Activated T-cell treated with anti-CD3 and anti-CD28 coated beads, Interleukin-2, amount 50 U/mL, for 72 hours (primary cell): ENCODE measurements around the gene UMODL1. TPM values are rescaled to one million over a fixed set of nuclear protein-coding genes. Genes with fewer than 3 reads are reported as not detected.

Experiments
- ATAC-seq, 2 donors: fragments of 150-1000 bp; cut with Tn5 transposase; replicated peaks in 1 of 2; 2 replicates each; pipeline ENCODE4 v1.10.0; 2021; ENCODE audit warnings: moderate library complexity in 2 of 2, mild to moderate bottlenecking in 1 of 2
- DNase-seq, 2 donors: peaks; one replicate each; pipeline ENCODE4 v3.0.0; 2021 to 2022; ENCODE audit warnings: mixed read lengths in 1 of 2
- H3K27ac Mint-ChIP-seq: one replicate; pipeline ENCODE4 v1.8.0; 2022; ENCODE audit warnings: mild to moderate bottlenecking, moderate library complexity, mixed read lengths
- H3K27me3 Mint-ChIP-seq: one replicate; pipeline ENCODE4 v1.8.0; 2022; ENCODE audit warnings: low read depth, mixed read lengths
- H3K36me3 Mint-ChIP-seq, 2 donors: one replicate each; pipeline ENCODE4 v1.8.0; 2022; ENCODE audit warnings: mixed read lengths in 2 of 2, mild to moderate bottlenecking in 1 of 2; ENCODE audit not compliant: insufficient read depth in 2 of 2
- H3K4me1 Mint-ChIP-seq: one replicate; pipeline ENCODE4 v1.8.0; 2022; ENCODE audit warnings: low read depth, mixed read lengths
- H3K4me3 Mint-ChIP-seq, 2 donors: one replicate each; pipeline ENCODE4 v1.8.0; 2022; ENCODE audit warnings: mild to moderate bottlenecking in 2 of 2, mixed read lengths in 2 of 2, moderate library complexity in 2 of 2
- H3K9me3 Mint-ChIP-seq, 2 donors: one replicate each; pipeline ENCODE4 v1.8.0; 2022; ENCODE audit warnings: mixed read lengths in 2 of 2
- total RNA-seq, 2 donors: library from RNA; stranded (reverse); gene quantifications; one replicate each; pipeline ENCODE4 v1.2.3, GENCODE V29; 2022

Gene UMODL1
- total RNA-seq, 2 donors from 2014 or later = 0.39 to 0.89 TPM

DNA sequence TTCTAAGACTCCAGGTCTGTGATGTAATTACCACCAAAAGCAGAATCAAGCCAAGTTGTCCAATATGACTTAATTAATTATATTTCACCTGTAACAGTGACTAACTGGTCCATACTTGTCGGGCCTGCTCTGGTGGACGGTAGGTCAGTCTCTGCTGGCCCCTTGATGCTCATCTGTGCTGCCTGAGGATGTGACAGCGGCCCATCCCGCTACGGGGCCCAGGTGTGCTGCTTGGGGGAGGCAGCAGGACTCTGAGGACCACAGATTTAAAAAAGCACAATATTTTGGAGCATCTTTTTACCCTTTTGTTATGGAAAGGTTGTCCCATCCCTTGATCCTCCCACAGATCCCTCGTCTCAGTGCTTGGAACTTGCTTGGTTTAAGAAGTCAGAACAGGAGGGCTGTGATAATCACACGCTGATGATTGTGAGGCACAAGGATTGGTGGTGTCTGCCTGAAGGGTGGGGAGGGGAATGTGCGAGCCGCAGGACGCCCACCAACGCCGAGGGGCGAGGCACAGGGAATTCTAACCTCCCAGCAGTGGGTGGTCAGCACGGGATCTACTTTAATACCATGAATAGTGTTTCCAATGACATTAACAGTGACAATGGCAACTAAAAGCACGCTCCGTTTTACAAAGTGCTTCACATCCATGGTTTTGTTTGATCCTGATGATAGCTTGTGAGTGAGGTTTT lies 27.8 kb upstream of the UMODL1 start:
- DNase-seq (no peak), ATAC-seq (no peak)
- Mint-ChIP-seq H3K4me1 (no peaks in the 10 kb centered on the region), H3K9me3 (no peaks in the 10 kb centered on the region), H3K36me3 (no peaks in the 10 kb centered on the region), H3K27ac (no peak overlapping the region), H3K27me3 (no peaks in the 10 kb centered on the region), H3K4me3 (no peak overlapping the region)

DNA sequence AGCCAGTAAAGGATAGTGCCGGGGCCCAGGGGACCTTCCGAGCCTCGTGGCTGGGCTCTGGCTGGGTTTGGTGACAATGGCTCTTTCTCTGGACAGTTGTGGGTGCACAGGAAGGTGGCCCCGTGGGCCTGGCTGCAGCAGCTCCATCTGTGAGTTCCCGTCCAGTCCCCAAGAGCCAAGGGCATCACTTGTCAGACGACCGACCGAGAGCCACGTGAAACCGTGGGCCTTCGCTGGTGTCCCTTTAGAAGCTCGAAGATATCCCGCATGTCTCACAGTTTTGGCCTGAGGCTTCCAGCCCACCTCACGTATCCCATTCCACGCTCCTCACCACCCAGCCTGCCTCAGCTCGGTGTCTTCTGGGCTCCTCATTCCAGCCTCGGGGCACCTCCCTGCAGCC lies 27.2 kb upstream of the UMODL1 start:
- no peak for ATAC-seq
- Mint-ChIP-seq H3K9me3 (no peaks in the 10 kb centered on the region), H3K4me3 (no peak overlapping the region), H3K27me3 (no peaks in the 10 kb centered on the region), H3K27ac (no peak overlapping the region), H3K4me1 (no peaks in the 10 kb centered on the region), H3K36me3 (no peaks in the 10 kb centered on the region)
- DNase-seq = no peak

DNA sequence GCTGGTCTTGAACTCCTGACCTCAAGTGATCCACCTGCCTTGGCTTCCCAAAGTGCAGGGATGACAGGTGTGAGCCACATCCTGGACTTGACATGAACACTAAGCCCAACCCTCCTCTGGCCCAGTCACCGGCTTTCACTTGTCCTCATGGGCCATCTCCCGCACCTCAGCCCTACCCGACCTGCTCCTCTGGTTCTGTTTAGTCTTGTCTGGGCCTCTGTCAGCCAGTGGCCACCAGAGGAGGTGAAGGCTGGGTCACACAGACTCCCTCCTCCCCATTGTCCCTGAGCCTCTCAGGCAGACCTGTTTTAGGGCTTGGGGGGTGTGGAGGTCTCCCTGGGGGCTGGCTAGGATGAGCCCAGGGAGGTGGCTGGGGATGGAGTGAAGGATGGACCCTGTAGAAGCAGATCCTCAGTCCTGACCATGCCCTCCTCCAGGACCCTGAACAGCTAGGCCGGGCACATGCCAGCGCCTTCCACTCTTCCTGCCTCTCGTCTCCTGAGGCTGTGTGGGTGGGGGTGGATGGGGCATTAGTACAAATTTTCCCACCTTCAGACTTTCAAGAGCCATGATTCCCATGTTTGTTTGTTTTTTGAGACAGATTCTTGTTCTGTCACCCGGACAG lies 26.1 kb upstream of the UMODL1 start:
- no peak for ATAC-seq
- H3K36me3 Mint-ChIP-seq = no peaks in the 10 kb centered on the region
- no peaks in the 10 kb centered on the region for H3K9me3 Mint-ChIP-seq
- no peaks in the 10 kb centered on the region for H3K27me3 Mint-ChIP-seq
- H3K4me3 Mint-ChIP-seq = no peak overlapping the region
- no peak overlapping the region for H3K27ac Mint-ChIP-seq
- peaks cover 5% of the 10 kb centered on the region for H3K4me1 Mint-ChIP-seq
- DNase-seq = no peak

DNA sequence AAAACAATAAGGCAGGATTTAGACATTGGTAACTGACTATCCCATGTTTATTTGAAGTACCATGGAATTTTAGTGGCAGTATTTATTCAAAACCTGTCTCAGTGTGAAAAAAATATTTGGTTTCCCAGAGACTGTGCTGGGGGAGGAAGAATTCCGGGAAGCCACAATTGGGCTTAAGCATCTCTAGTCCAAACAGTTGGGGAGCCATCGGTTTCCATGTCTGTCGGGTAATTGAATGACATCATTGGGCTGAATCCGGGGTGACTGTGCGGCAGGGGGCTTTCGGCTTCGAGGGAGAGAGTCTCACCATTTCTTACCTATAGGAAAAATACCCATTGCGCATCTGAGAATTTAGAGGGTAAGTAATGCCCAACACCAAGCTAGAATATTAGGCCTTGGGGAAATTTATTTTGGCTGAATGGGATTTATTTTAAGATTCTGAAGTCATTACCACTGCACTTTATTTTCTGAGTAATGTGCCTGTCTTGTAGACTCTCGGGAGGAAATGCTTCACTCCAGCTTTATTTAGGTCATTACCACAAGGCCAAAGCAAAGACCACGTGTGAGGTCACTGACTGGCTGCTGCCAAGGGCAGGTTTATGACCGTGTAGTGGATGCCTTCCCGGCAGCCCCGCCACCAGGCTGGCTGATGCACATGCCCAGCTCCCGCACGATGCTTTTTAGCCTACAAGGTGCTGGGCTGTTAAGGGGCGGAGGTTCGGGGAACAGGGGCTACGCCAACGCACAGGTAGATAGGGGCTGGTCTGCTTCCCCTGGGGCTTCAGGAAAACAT lies 23.1 kb upstream of the UMODL1 start:
- ATAC-seq (no peak), DNase-seq (no peak)
- Mint-ChIP-seq H3K9me3 (no peaks in the 10 kb centered on the region), H3K27me3 (no peaks in the 10 kb centered on the region), H3K27ac (no peak overlapping the region), H3K4me1 (peaks cover 5% of the 10 kb centered on the region), H3K36me3 (no peaks in the 10 kb centered on the region), H3K4me3 (no peak overlapping the region)

DNA sequence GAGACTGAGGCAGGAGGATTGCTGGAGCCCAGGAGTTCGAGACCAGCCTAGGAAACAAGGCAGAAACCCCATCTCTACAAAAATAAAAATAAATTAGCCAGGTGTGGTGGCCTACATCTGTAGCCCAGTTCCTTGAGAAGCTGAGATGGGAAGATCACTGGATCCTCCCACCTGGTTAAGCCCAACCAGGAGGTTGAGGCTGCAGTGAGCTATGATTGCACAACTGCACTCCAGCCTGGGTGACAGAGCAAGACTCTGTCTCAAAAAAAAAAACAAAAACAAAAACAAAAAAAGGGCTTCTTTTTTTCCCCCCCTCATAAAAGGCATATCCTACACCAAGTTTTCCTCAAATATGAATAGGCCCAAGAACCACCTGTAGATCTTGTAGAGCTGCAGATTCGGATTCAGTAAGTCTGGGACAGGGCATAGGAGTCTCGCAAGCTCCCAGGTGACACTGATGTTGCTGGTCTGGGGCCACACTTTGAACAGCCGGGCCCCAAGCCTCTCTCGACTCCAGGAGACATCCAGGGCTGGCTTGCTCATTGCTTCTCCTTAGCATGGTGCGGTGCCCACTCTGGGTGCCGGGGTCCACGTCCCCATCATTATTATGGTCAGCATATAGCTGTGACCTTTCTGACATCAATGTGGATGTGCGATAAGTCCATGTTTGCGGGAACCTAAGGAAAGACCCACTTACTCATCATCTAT lies 22.1 kb upstream of the UMODL1 start:
- H3K27me3 Mint-ChIP-seq = no peaks in the 10 kb centered on the region
- no peaks in the 10 kb centered on the region for H3K9me3 Mint-ChIP-seq
- H3K4me1 Mint-ChIP-seq = peaks cover 5% of the 10 kb centered on the region
- DNase-seq (no peak), ATAC-seq (no peak)
- H3K4me3 Mint-ChIP-seq = no peak overlapping the region
- H3K27ac Mint-ChIP-seq = no peak overlapping the region
- no peaks in the 10 kb centered on the region for H3K36me3 Mint-ChIP-seq

DNA sequence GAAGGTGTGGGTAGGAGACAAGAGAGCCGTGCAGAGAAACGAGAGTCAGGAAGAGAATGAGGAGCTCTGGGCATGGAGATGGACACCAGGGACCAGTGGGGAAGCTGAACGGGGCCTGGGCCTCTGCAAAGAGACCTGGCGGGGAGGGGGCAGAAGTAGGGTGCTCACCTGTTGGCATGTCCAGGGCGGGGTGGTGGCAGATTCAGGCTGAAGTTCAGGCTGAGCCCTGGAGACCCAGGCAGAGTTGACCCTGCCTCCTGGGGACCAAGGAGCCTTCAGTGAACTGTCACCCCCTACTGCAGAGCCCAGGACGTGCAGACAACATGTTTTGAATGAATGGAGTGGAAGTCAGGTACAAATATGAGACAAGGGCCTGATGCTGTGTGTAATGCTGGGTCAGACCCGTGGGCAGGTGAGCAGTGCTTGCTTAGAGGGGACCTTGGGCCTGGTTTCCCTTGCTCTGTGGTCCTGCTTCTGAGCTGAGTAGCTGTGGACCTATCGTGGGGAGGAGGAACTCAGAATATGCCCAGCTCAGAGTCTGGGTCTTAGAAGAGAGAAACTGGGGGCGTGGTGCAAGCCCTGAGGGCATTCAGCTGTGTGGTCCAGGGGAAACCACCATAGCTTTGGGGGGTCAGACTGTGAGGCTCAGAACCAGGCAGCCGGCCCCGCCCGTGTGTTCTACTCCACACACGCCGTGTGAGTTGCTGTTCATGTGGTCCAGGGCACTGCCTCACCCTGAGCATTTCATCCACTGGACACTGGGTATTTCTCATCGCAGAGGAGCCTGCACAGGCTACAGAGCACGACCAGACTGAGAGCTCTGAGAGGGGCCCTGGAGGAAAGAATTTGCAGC lies 21.3 kb upstream of the UMODL1 start:
- no peaks in the 10 kb centered on the region for H3K36me3 Mint-ChIP-seq
- H3K4me1 Mint-ChIP-seq = peaks cover 5% of the 10 kb centered on the region
- H3K4me3 Mint-ChIP-seq = no peak overlapping the region
- H3K27me3 Mint-ChIP-seq = no peaks in the 10 kb centered on the region
- H3K9me3 Mint-ChIP-seq = no peaks in the 10 kb centered on the region
- H3K27ac Mint-ChIP-seq = no peak overlapping the region
- DNase-seq (no peak), ATAC-seq (peak in 1 of 2 donors; percentile 7)

DNA sequence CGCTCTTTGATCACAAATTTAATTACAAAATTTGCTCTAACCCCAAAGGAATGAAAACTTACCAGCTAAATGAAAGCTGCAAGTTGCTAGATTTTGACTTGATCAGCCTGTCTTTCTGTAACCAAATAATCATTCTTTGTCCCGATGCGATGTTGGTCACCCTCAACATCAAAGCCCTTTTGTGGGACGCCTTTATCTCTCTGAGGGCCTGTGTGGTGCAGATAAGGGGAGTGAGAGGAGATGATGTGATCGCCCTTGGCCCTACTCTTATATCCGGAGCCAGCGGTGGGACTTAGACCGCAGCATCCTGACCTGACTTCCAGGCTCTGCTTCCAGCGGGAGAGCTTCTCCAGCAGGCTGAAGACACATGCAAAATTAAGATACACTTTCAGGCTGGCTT lies 19.3 kb upstream of the UMODL1 start:
- Mint-ChIP-seq H3K27me3 (no peaks in the 10 kb centered on the region), H3K36me3 (no peaks in the 10 kb centered on the region), H3K9me3 (no peaks in the 10 kb centered on the region), H3K27ac (no peak overlapping the region), H3K4me1 (peaks cover 5% of the 10 kb centered on the region), H3K4me3 (no peak overlapping the region)
- DNase-seq = no peak
- no peak for ATAC-seq

DNA sequence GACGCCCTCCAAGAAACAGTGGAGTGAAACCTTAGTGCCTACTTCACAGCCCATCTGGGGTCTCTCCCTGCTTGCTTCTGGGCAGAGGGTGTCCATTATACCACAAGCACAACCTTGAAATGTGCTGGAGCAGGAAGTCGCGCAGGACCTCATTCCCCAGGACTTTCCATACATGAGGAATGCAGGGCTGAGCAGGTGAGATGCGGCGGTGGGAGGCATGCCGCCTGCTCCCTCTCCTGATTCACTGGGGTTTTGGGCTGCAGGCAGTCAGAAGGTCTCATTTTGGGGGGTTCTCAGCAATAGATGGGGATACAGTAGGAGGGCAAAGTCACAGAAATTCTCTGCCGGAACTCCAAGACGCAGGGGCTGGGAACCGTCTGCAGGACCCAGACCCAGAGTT lies 15.7 kb upstream of the UMODL1 start:
- Mint-ChIP-seq H3K27me3 (no peaks in the 10 kb centered on the region), H3K4me3 (no peak overlapping the region), H3K4me1 (peaks cover 2% of the 10 kb centered on the region), H3K36me3 (no peaks in the 10 kb centered on the region), H3K9me3 (no peaks in the 10 kb centered on the region), H3K27ac (no peak overlapping the region)
- ATAC-seq (no peak), DNase-seq (no peak)

DNA sequence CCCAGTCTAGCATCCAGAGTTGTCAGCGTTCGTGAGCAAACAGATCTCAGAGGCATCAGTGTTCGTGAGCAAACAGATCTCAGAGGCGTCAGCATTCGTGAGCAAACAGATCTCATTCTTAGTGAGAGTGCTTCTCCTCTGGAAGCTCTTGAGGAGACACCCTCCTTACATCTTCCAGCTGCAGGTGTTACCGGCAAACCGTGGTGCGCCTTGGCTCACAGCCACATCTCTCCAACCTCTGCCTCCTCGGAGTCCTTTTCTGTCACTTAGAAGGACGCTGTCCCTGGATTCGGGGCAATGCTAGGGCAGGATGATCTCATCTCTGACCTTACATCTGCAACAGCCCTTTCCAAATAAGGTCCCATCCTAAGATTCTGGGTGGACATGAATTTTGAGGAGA lies 14.6 kb upstream of the UMODL1 start:
- DNase-seq (no peak), ATAC-seq (no peak)
- Mint-ChIP-seq H3K36me3 (no peaks in the 10 kb centered on the region), H3K4me1 (peaks cover 12% of the 10 kb centered on the region), H3K4me3 (no peak overlapping the region), H3K27ac (no peak overlapping the region), H3K9me3 (no peaks in the 10 kb centered on the region), H3K27me3 (no peaks in the 10 kb centered on the region)

DNA sequence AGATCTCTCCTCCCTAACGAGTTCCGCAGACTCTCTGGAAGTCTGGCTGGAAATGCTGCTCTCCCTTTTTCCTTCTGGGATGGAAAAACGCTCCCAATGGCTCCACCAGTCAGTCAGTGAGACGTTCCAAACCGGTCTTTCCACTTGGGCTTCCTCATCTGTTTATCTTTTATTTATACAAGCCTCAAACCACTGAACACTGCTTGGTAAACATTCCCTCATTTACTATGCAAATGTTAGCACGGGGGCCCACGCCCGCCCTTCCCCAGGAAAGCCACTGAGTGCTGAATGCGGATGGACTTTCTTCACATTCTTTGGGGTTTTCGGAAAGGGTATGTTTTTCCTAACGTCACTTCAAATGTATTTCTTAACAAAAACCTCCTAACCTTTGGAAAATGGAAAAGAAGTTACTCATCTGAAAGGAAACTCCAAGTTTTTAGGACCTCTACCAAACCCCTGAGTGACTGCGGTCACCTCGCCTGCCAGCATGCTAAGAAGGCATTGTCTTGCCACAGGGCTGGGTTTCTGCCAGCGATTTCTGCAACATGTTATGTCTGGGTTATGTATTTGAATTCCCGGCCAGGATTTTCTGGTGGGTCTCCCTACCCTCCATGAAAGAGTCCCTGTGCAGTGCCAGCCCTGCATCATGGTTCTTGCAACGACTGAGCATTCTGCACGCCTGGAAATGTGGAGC lies 14.0 kb upstream of the UMODL1 start:
- DNase-seq = no peak
- Mint-ChIP-seq H3K27me3 (no peaks in the 10 kb centered on the region), H3K27ac (no peak overlapping the region), H3K4me3 (no peak overlapping the region), H3K9me3 (no peaks in the 10 kb centered on the region), H3K36me3 (no peaks in the 10 kb centered on the region), H3K4me1 (peaks cover 19% of the 10 kb centered on the region)
- ATAC-seq = no peak

DNA sequence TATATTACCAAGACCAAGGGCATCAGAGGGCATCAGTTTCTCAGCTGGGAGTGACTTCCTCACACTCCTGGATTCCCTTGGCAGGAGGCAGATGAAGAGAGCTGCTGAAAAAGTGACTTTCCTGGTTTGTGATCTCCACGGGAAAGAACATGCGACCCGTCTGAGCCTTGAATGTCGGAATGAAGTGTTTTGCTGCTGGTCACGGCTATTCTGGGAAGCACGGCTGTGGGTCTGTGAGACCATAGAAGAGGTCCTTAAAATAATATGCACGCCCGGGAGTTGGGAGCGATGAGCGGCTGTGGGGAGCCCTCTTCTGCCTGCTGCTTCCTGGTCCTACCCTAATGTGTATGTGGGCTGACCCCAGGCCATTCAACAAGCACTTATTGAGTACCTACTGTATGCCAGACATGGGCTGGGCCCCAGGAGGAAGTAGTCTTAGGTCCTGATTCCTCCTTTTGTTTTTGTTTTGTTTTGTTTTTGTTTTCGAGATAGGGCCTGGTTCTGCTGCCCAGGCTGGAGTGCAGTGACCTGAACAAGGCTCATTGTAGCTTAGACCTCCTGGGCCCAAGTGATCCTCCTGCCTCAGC lies 13.2 kb upstream of the UMODL1 start:
- no peak for DNase-seq
- no peaks in the 10 kb centered on the region for H3K36me3 Mint-ChIP-seq
- no peak overlapping the region for H3K27ac Mint-ChIP-seq
- no peak overlapping the region for H3K4me3 Mint-ChIP-seq
- no peak for ATAC-seq
- no peaks in the 10 kb centered on the region for H3K9me3 Mint-ChIP-seq
- H3K27me3 Mint-ChIP-seq = no peaks in the 10 kb centered on the region
- H3K4me1 Mint-ChIP-seq = peaks cover 27% of the 10 kb centered on the region

DNA sequence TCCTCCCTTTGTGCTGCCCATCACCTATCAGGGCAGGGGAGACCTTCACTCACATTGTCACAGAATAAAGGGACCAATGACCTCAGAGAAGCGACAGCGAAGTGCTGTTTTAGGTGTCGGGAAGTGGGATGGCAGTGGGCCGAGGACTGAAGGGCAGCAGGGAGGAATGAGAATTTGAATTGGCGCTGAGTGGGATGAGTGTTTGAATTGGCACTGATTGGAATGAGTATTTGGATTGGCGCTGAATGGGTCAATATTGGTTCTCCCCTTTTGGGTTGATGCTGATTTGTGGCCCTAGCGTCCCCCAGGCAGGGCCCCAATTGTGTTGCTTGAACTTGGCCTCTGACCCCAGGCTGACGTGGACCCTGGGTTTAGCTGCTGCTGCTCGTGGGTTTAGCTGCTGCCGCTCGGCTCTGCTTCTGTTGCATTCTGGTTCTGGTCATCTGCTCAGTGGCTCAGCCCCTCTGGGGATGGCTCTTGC lies 12.4 kb upstream of the UMODL1 start:
- DNase-seq (no peak), ATAC-seq (no peak)
- no peak overlapping the region for H3K4me3 Mint-ChIP-seq
- H3K27ac Mint-ChIP-seq = no peak overlapping the region
- no peaks in the 10 kb centered on the region for H3K9me3 Mint-ChIP-seq
- H3K4me1 Mint-ChIP-seq = peaks cover 34% of the 10 kb centered on the region
- no peaks in the 10 kb centered on the region for H3K27me3 Mint-ChIP-seq
- no peaks in the 10 kb centered on the region for H3K36me3 Mint-ChIP-seq
